ENCODE data around the gene GAL3ST1.

DNA sequence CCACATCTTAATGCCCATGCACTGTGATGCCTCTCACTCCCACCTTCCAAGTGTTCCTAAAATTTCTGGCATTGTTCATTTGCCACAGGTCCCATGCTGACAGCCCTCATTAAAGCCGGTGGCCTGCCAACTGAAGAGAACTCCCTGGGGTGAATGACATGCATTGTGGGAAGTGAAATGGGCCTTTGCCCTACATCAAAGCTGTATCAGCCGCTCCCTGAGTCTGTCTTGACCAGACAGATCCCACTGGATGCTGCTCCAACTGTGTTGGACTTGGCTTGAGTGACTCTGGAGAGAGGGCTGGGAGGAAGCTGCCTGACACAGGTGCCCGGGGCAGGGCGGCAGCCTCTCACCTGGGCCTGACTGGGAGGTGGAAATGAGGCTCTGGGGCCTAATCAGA is 60.2 kb downstream of the GAL3ST1 start:
- TF ChIP-seq, protein P1, sequence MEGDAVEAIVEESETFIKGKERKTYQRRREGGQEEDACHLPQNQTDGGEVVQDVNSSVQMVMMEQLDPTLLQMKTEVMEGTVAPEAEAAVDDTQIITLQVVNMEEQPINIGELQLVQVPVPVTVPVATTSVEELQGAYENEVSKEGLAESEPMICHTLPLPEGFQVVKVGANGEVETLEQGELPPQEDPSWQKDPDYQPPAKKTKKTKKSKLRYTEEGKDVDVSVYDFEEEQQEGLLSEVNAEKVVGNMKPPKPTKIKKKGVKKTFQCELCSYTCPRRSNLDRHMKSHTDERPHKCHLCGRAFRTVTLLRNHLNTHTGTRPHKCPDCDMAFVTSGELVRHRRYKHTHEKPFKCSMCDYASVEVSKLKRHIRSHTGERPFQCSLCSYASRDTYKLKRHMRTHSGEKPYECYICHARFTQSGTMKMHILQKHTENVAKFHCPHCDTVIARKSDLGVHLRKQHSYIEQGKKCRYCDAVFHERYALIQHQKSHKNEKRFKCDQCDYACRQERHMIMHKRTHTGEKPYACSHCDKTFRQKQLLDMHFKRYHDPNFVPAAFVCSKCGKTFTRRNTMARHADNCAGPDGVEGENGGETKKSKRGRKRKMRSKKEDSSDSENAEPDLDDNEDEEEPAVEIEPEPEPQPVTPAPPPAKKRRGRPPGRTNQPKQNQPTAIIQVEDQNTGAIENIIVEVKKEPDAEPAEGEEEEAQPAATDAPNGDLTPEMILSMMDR (IDR thresholded peaks at IDR 0.05; ENCODE audit: poor library complexity, severe bottlenecking), result no peak
- TF ChIP-seq POLR2AphosphoS5 (IDR thresholded peaks at IDR 0.05) (no peak), TAF1 (IDR thresholded peaks at IDR 0.05; ENCODE audit: low read depth) (no peak)

All from neural cell (in vitro differentiated cells).